NCI-H1048 (cell line): Measurements from ENCODE around the gene PREX1.
"Not testable (repeated sequence)": the region's sequence is repeated elsewhere in the genome, so short reads cannot be mapped to it uniquely, and the experiment has no call there.

Experiments used
- DNase-seq: peaks from one replicate; lab custom pipeline; 2025; lab: John Stamatoyannopoulos, UW

PREX1 gene

DNA sequence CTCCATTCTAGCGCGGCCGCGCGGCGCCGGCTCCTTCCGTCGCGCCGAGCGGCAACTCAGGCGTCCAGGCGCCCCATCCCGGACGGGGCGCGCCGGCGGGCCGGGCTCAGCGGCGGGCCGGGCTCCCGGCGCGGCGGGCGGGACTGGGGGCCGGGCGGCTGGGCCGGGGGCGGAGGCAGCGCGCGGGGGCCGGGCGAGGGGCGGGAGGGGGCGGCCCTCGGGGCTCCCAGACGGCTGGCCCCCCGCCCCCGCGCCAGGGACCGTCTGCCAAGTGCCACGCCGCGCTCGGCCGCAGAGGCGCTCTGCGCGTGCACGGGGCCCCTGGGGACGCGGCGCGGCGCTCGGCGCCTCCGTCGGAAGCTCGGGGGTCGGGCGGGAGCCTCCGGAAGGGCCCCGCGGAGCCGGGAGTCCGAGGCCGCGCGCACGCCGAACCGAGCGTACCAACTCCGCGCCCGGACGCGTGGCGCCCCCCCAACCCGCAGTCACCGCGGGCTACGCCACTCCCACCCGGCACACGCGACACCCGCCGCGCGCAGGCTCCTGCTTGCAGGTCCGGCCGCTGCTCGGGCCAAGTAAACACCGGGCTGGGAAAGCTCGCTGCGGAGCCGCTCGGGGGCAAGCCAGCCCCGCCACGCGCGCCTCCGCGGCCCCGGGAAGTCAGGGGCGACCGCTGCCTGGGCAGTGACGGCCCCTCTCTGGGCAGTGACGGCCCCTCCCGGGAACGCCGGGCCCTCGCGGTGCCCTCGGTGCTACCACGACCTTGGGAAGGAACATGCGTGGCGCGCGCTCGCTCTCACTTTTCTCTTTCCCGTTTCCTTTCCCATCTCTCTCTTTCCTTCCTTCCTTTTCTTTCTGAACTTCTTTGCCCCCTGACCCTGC, at the start of gene PREX1:
PREX1 (minus strand) TSS at position 145 of the 879 bp plus-strand sequence; CDS start at position 6, 139 bp downstream.
- DNase-seq, result peak; percentile 34

- no peak for DNase-seq
Observed at GRCh38 chr20:48877304-48877703, 49.5 kb upstream of the PREX1 start.

GRCh38 chr20:48875914-48876240, 48.1 kb upstream of the PREX1 start:
- DNase-seq, result no peak

GRCh38 chr20:48875233-48875913, 47.6 kb upstream of the PREX1 start:
- no peak for DNase-seq

GRCh38 chr20:48869442-48869841, 41.6 kb upstream of the PREX1 start:
- DNase-seq, result not testable (repeated sequence)

DNA sequence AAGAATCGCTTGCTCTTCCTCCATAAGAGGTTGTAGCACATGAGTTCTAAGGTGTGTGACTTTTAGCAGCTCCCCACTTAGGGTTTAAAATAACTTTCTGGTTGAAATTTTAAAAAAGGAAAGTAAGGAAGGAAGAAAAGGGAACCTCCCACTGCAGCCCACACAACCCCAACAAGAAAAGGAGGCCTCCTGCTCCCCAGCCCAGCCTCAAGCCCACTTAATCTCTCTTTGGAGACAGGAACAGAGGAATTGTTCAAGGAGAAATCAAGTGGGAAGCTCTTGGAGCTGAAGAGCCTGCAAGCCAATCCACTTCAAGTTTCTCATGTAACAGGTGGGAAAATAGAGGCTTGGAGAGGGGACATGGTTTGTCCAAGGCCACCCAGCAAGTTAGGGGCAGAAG, 39.1 kb upstream of the PREX1 start:
- no peak for DNase-seq

DNA sequence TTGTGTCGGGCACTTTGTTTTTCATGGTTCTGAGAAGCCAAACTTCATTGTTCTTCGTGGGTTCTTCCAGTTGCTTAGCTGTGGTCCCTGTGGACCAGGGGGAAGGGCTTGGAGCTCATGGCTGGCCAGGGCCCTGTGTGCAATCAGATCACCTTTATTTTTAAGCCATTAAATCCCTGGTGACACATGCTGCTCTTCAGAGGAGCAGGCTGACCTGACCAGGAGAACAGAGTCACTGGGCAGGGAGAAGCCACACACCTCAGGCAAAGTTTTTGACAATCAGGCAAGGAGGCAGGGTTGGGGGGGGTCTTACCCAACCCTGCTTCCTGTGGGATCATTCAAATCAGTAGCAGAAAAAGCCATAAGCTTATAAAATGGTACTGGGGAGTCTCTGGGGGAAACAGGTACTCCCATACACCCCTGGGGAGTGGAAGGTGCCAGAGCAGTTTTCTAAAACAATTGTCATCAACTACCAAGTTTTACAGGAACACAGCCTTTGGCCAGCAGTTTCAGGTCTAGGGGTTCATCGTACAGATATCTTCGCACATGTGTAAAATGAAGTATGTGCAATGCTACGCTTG, 37.0 kb upstream of the PREX1 start:
- no peak for DNase-seq

GRCh38 chr20:48864254-48864653, 36.5 kb upstream of the PREX1 start:
- no peak for DNase-seq

GRCh38 chr20:48862279-48862678, 34.5 kb upstream of the PREX1 start:
- DNase-seq, result no peak

- DNase-seq, result no peak
Observed at GRCh38 chr20:48861444-48861843, 33.6 kb upstream of the PREX1 start.

- no peak for DNase-seq
Observed at GRCh38 chr20:48858075-48858790, 30.4 kb upstream of the PREX1 start.

GRCh38 chr20:48856130-48856529, 28.3 kb upstream of the PREX1 start:
- no peak for DNase-seq

DNA sequence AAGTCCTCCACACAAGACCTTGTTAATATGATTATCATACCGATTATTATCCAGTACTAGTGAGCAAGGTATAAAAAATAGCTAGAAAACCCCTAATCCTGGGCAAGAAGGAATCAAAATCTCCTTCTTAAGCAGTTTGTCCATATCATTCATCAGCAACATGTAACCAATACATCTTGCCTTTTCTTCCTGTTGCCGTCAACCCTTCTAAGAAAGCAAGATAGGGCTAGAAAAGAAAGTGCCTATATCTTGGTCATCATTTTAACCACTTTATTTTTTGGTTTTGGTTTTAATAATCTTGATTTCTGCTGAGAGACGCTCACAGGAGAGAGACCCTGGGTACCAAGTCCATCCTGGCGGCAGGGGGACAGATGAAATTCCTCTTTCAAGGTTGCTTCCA, 27.2 kb upstream of the PREX1 start:
- no peak for DNase-seq

DNA sequence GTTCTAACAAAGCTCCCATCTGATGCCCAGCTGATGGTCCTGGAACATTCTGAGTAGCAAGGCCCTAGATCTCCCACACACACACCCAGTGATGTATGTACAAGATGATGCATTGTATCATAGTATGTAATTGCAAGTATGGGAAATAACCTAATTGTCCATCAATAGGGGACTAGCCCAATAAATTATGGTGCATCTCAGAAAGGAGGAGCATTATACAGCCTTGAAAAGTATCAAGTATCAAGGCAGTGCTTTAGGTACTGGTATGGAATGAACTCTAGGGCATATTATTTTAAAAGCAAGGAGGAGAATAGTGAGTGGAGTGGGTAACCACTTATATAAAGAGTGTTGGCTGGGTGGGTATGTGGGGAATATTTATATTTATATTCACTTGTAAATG, 24.8 kb upstream of the PREX1 start:
- no peak for DNase-seq

- no peak for DNase-seq
Observed at GRCh38 chr20:48851579-48851978, 23.8 kb upstream of the PREX1 start.

- DNase-seq, result no peak
Observed at GRCh38 chr20:48850977-48851299, 23.1 kb upstream of the PREX1 start.

DNA sequence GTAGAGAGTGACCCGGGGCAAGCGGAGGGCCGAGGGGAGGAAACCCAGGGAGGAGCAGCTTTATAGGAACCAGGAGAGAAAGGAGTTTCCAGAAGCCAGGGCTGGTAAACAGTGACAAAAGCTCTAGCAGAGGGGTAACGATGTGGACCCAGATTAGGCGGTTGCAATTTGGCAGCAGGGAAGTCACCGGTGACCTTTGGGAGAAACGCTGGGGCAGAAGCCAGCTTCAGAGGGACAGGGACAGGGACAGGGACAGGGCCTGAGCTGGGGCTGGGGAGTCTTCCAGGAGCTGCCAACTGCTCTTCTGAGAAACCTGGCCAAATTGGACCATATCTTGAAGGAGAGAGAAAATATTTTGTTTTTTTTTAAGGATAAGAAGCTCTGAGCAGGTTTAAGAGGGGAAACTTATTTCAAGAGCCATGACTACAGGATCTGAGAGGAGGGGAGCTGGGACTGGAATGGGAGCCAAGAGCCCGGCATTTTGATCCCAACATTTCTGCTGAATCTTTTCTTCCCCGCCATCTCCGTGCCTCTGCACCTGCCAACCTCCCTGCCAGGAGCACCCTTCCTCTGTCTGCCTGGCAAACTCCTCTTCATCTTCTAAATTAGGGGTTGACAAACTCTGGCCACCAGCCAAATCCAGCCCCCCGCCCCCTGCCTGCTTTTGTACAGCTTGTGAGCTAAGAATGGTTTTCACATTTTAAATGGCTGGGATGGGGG, 22.6 kb upstream of the PREX1 start:
- DNase-seq, result no peak

DNA sequence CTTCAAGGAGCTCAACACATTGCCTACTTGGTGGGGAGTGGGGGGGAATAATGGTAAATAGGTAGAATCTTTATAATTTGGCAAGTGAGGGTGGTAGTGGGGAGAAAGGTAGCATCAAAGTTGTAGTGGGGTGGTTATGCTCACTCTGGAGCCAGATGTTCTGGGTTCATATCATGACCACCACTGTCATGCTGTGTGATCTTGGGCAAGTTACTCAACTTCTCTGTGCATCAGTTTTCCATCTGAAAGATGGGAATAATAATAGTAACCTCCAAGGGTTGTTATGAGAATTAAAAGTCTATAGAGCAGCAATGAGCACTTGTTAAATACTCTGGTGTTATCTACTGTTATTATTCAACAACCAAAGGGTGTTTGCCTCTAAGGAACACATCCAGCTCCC, 22.0 kb upstream of the PREX1 start:
- DNase-seq, result no peak

GRCh38 chr20:48849299-48849698, 21.5 kb upstream of the PREX1 start:
- no peak for DNase-seq

DNA sequence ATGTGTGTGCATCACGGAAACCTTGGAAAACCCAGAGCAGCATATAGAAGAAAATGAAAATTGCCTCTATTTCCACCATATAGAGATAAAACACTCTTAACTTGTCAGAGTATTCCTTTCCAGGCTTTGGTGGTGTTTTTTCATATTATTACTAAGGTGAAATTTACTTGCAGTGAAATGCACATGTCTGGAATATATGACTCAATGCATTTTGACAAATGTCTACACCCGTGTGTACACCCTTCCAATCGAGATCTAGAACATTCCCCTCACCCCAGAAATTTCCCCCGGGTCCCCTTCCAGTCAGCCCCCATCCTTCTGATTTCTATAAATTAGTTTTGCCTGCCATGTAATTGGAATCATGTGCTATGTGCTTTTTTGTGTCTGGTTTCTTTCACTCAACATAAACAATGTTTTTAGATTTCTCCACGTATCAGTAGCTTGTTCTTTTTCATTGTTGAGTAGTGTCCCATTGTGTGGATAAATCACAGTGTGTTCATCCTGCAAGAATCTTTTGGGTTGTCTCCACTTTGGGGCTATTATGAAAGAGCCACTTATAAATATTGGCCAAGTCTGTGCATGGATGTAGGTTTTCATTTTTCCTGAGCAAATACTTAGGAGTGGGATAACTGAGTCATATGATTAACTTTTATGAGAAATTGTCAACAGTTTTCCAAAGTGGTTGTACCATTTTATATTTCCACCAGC, 19.9 kb upstream of the PREX1 start:
- DNase-seq, result no peak
